Hippocampal formation (tissue), 2 donors: ENCODE data around the gene RPRD1B.
"Not testable (repeated sequence)": the region's sequence is repeated elsewhere in the genome, so short reads cannot be mapped to it uniquely, and the experiment has no call there.

Experiments used
- DNase-seq, 2 donors: peaks; one replicate each; lab custom pipeline; 2025; lab: John Stamatoyannopoulos, UW

RPRD1B gene

DNA sequence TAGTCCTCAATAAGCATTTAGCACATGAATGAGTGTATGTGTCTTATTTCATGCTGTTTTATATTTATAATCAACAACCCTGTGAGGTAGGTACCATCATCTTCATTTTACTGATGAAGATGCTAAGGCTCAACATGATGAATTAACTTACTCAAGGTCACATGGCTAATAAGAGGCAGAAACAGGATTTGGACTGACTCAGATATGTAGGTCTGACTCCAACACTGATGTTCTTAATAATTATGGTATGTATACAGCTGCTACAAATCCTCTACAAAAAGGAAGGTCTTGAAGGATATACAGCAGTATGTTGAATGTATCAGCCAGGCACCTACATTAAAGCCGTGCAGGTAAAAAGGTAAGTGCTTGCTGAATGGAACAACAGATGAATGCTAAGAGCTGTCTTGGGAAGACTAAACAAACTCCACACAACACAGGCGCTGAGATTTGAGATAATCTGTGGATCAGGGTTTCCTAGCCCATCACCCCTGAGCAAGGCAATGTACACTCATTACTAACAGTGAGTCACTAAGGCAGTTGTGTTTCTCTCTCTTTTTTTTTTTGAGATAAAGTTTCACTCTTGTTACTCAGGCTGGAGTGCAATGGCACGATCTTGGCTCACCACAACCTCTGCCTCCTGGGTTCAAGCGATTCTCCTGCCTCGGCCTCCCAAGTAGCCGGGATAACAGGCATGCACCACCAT, 32.2 kb upstream of the RPRD1B start:
- no peak for DNase-seq

DNA sequence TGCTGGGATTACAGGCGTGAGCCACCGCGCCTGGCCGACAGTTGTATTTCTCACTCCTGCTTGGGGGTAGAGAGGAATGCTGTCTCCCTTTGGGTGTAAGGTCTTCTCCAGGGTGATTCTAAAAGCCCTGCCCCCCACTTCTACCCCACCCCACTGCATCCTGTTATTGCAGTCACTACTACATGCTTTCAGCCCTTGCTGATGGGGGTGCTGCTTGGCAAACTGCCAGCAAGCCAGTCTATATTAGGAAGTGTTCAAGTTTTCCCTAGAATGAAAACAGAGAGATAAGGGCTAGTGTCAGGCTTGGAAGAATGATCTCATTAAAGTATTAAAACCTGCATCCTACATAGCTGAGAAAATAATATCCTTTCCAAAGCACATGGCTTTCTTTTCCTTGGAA, 31.6 kb upstream of the RPRD1B start:
- no peak for DNase-seq

DNA sequence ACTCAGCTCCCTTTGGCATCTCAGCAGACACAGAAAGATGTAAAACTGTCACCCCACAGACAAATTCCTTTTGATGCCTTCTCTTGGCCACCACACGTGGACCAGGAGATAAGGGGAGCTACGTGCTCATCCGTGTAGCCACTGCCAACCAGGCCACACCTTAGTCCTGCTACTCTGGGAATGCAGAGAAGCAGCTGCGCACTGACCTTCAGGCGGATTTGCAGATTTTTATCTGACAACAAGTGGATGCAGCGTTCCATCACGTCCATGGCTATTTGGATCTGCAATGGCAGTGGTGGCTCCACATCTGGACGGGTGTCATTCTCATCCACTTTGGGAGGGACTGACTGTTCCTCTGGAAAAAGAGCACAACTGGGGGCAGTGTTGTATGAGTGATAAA, 31.1 kb upstream of the RPRD1B start:
- DNase-seq = no peak

DNA sequence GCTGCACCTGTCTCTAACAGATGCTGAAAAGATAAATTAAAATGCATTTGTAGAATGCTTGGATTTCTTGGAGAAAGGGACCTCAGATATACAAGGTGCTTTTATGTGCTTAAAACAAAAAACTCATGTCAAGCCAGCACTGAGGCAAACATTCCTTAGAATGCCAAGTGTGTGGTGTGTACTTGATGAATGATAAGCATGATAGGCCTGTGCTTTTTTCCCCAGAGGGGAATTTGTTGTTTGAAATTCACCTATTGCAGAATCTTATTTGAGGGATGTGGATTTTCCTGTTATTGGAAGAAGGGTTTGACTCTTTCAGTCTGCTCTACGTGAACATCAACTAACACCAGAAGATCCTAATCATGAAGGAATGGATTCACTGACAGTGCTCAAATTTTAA, 29.1 kb upstream of the RPRD1B start:
- DNase-seq = no peak

DNA sequence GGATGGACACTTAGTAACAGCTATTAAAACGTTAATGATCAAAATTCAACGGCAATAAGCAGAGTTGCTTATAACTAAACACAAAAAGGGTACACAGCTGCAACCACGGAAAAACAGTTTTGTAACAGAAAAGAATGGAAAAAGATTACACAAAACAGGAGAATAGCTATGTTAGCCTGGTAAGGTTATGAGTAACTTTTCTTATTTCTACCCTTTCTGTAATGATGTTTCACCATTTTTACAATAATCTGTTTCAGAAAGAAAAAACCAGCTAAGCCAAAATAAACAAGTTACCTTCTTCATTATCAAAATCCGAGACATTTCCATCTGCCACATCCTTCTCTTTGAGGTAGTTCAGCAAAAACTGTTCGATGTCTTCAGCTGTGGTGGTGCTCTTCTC, 27.6 kb upstream of the RPRD1B start:
- DNase-seq = no peak

DNA sequence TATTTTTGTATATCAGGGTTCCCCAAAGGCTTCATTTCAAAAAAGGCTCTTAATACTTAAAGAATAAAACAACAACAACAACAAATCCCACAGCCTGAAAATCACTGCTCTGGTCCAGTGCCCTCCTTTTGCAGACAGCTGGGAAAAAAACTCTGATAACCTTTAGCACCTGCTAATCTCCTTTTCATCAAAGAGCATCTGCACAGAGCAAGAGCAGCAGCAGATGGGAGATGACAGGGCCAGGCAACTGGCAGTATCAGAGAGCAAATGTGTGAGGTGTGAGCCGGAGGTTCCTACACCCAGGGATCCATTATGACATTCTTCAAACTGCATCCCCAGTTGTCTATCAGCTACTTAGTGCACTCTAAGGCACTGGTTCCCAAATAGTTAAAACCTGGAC, 26.0 kb upstream of the RPRD1B start:
- DNase-seq = no peak

DNA sequence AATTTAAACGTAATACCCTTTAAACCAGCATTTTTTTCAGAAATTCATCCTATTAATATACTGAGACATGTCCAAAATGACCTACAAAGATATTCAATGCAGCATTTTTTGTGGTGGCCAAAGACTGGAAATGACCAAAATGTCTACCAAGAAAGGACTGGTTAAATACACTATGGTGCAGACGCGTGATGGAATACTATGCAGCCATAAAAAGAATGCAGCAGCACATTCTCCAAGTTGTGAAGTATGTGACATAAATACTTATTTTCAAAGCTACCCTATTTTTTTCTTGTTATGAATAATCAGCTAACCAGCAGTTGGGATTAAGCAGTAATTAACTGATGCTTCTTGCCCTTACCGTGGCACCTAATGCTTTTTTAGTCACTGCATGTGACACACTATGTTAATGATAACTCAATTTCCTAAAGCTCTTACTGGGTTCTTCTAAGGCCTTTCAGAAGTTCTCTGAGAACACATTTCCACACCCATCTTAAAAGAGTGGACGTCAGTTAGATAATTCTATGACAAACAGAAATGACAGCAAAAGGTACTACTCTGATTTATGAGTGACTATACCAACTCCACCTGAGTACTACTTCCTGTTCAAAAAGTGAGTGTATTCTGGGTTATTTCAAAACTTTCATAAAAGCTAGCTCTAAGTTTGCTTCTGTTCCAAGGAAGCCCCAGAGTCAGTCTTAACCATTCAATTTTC, 25.2 kb upstream of the RPRD1B start:
- no peak for DNase-seq

DNA sequence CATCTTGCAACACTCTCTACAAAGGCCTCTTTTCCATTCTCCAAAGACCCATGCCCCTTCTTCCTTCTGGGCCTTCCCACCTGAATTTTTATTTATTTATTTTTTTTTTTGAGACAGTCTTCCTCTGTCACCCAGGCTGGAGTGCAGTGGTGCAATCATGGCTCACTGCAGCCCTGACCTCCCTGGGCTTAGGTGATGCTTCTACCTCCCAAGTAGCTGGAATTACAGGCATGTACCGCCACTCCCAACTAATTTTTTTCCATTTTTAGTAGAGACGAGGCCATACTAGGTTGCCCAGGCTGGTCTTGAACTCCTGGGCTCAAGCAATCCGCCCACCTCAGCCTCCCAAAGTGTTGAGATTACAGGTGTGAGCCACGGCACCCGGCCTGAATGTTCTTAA, 24.1 kb upstream of the RPRD1B start:
- DNase-seq = not testable (repeated sequence)

DNA sequence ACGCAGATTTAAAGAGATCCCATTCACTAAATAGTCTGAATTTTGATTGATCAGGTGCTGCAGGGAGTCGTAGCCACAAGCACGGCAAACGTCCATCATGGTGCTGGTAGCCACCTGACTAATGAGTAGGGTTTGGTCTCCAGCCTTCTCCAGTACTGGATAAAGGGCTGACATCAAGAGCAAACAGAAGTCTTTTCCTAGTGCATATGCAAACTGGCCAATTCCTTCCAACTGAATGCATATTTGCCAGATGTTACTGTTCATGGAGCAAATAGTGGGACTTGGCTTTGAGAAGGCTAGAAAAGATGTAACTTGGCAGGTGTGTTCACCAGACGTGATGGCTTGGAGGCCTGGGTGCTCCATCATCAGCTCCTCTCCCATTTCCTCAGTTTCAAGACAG, 21.9 kb upstream of the RPRD1B start:
- DNase-seq = no peak

DNA sequence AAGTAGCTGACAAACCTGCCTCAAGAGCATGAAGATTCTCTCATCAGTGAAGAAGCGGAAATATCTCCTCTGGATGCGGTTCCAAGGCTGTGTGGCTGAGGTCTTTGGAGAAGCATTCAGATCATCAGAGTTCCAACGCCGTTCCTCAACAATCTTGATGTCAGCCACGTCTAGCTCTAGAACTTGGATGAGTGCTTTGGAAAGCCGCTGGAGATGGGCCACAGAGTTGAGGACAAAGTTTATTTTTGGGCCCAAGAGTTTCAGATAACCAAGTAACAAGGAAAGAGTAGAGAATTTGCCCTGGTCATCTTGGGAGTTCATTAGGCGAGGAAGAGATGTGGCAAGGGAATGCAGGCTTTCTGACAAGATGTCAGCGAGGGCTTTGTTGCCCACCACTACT, 21.2 kb upstream of the RPRD1B start:
- no peak for DNase-seq

DNA sequence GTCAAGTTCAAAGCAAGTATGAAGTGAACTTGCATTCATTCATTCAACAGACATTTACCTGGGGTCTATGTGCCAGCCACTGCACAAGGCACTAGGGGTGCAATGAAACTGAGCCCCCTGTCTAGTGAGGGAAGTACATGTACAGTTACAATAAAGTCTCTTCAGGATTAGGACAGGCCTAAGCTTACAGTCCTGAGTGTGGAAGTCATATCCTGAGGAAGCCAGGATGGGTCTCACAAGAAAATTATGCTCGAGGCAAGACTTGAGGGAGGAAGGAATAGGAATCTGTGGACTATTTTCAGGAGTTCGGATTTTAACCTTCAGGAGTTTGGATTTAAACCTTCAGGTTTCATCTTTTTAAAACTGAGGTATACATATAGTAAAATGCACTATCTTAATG, 19.7 kb upstream of the RPRD1B start:
- DNase-seq = no peak

DNA sequence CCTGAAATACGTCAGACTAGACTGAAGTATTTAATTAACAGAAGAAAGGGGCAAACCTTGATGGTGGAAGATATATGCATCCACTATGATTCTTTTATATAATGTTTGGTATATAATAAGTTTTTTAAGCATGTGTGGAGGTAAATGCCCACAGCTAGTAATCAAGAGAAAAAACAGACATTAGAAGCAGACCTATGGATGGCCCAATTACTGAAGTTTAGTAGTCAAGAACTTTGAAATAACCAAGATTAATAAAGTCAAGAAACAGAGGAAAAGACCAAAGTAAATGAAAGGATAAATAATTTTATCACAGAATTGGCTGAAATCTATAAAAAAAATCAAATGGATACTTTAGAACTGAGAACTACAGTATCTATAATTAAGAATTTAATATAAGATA, 15.6 kb upstream of the RPRD1B start:
- no peak for DNase-seq

DNA sequence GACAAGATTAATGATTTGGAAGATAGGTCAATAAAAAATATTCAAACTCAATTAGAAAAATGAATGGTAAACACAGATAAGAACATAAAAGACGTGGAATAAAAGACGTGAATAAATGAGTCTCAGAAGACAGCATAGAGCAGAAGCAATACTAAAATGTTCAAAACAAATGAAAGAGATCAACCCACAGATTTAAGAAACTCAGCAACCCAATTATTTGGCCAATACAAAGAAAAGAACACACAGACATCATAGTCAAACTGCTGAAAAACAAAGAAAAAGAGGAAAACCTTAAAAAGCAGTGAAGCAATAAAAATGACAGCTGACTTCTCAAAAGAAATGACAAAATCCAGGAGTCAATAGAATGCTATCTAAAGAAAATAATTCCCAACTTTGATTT, 15.2 kb upstream of the RPRD1B start:
- DNase-seq = no peak

DNA sequence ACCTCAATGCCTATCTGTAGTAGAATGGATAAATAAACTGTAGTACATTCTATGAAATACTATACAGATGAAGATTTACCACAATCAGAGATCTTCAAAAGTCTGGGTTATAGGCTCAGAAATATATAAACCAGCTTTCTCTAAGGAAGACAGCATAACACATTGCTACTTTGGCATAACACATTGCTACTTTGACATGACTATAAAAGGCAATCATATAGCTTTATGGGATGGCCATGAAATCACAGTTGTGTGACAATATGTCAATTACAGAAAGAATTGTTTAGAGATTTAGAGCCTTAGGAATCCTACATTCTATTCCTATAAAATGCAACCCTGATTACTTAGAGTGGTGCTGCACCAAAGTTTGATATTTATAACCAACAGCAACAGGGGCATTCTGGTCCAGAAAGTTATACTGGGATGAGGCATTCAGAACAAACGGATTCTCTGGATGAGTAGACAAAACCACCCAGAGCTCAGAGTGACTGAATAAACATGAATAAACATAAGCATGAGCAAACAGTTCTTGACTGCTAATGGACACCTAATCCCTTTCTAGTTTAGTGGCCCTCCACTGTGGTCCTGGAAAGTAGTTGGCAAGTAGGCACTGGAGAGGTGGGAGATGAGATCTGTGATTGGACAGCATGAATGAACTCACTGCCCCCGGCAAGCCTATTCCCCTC, 12.3 kb upstream of the RPRD1B start:
- no peak for DNase-seq

DNA sequence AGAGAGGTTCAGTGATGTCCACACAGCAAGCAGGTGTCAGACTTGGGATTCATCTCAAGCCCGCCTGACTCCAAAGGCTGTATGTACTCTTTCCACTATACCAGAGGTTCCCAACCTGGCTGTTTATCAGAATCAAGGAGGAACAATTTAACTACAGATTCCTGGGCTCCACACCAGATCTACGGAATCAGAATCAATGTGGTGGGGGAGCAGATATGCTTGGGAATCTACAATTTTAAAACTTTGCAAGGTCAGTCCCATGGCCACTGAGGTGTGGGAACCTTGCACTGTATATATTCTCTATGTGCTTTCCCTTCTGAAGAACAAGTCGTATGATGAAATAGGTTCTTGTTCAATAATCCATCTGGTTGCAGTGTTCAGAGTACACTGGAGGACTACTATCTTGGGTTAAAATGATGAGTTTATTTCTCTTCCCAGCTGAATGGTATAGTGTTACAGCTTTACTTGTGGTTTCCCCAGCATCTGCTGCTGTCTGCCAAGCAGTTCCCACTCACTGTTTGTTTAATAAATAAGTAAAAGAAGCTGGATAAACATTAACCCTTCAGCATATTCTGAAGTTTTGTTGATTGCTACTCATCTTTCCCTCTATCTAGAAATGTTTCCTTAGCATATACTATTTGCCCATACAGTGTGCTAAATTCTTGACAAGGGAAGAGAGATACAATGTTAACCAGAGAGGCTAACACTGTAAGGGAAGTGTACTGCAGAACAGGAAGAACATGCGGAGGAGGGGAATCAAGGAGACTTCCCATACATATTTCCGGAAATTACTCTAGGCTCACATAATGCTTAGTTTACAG, 10.2 kb upstream of the RPRD1B start:
- DNase-seq = no peak

DNA sequence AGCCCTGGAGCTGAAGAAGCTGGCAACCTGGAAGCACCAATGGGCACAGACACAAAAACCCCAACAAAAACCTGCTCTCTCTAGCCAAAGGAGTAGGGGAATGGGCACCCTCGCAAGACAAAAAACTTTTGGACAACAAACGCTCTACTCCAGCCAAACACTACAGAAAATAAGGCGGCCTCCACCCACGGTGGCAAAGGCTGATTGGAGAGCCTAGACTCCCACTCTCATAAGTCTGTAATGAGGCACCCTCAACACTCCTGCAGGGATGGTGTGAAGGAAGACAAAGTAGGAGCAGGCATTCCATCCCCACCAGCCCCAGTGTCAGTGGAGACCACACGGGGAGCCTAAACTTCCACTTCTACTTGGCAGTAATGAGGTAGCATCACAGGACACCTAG, 9.1 kb upstream of the RPRD1B start:
- no peak for DNase-seq

DNA sequence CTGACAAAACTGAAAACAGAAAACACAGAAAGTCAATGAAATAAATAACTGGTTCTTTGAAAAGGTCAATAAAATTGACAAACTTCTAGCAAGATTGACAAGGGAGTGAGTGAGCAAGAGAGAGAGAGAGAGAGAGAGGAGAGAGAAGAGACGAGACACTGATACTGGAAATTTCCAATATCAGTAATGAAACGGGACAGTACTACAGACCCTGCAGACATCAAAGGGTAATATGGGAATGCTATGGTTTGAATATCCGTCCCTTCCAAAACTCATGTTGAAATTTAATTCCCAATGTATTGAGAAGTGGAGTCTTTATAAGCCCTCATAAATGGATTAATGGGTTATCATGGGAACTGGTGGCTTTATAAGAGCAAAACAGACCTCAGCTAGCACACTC, 4.1 kb upstream of the RPRD1B start:
- no peak for DNase-seq

DNA sequence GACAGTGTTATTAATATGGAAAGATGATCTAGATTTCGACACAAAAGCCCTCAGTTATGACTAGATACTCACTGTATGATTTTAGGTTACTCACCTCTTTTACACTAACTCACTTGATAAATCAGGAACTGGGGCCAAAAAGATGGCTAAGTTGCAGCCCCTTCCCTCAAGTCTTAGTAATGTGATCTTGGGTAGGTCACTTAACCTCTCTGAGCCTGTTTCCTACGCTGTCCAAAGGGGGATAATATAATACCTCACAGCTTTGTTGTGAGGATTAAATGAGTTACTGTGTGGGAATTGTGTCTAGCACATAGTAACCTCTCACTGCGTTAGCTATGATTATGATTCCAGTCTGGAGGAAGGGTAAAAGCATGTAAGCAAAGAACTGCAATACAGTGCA, 1.6 kb upstream of the RPRD1B start:
- no peak for DNase-seq

DNA sequence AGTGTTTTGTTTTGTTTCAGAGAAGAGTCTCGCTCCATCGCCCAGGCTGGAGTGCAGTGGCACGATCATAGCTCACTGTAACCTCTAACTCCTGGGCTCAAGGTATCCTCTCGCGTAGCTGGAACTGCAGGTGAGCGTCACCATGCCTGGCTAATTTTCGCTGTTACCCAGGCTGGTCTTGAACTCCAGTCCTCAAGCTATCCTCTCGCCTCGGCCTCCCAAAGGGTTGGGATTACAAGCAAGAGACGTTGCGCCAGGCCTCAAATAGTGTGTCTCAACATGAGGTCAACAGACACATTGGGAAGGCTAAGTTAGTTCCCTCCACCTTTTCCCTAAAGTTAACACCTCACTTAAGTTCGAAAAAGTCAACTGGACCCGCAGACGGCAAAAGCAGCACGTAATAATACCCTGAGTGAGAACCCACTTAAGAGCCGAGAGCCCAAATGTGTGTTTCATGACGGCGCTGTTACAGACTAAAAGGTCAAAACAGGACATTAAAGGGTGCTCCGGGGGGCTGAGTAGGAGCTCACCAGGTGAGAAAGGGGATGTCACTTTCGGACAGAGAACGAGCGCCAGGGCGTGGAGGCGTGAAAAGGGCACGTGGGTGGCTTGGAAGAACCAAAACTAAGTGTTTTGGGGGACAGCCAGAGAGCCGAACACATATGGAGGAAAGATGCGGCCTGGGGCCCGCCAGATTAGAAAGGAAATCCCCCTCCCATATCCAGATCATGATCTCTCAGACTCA, 789 bp upstream of the RPRD1B start:
- DNase-seq = no peak

DNA sequence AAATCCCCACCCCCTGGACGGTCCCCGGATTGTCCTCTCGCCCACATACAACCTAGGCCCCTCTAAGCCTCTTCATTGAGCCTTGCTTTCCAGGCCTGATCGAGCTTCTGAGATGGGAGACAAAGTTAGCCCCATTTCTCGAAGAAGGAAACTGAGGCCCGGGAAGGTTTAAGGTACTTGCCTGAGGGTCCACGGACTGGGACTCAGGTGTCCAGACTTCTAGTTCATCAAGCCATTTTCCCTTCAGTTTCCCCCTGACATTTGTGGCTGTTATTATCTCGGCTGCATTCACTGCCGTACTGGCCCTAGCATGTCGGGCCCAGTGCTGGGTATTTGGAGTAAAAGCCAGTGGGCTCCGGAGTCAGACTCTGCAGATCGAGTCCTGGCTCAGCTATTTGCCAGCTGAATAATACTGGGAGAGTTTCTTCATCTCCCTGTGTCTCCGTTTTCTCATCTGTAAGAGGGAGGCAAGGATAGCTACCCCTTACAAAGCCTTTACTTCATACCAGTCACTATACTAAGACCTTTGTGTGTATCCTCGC, 633 bp downstream of the RPRD1B start:
- DNase-seq = no peak

DNA sequence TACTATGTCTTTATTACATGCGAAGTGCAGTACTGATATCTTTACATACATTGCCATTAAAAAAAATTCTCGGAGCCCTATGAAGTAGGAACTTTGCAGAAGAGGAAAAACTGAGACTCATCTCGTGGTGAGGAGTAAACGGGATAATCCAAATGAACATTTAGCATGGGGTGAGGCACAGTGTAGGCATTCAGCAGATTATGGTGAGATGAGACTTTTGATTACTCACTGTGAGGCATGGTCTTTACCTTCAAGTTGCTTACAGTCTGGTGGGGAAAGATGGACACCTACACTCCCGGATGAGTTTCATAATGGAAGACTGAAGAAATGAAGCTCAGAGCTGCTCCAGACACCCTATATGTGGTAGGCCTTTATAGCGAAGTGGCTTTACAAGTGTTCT, 1.4 kb downstream of the RPRD1B start:
- no peak for DNase-seq

DNA sequence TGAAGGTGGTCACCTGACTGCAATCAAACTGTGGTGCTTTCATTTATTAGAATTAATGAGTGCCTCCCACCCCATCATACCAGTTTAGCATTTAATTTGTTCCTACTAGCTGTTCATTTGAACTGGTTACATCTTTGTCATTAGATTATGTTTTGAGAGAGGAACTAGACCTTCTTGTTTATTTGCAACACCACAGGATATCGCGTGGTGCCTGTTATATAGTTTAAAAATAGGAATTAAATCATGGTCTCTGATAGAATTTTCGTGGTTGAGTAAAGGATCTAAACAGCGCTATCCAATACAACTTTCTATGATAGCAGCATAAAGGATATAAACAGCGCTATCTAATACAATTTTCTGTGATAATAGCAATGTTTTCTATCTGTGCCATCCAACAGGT, 2.8 kb downstream of the RPRD1B start:
- no peak for DNase-seq
